HG02678 (cell line): ENCODE data around the gene SSR1.
A peak's percentile ranks its signal among the peaks of the same experiment; 100 is the strongest.

Experiments
- ATAC-seq: cut with Tn5 transposase; IDR thresholded peaks from one replicate; pipeline ENCODE4 v1.9.1; 2021; ENCODE audit warnings: mild to moderate bottlenecking, moderate library complexity; ENCODE audit not compliant: unreplicated experiment

The SSR1 gene

DNA sequence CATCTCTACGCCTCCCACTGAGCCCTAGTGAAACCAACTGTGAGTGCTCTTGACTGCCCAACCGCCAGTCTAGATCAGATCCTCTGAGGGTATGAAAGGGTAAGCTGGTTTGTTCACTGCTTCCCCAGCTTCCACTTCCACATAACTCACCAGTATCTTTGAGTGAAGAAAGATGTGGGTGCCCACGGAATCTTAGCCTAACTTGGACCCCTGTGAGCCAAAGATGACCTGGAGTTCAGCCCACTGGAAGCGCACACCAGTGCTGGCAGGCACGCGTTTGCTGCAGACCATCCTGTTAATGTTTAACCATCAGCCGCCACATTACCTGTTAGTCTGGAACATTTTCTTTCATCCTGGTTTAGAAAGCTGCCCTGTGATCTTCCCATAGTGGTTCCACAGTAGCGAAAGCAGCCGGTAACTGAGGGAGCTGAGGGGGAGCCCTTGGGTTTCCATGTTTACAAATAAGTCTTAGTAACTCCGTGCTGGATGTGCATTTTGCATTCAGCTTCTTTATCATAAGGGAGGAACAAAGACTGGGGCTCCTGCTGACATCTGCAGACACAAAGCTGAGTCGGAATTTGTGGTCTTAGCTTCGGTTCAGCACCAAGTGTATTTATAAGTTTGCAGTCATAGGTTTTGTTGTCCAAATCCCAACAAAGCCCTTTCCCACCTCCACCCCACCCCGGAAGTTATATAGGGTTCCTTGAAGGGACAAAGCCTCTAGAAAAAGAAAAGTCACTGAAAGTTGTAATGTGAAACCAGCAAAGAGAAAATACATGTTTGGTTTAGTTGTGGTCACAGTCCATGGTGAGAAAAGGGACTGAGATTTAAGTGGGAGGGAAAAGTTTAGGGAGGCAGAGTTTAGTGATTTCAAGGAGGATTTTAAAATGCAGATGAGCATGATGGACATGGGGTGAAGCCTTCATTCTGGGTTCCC lies 71.0 kb downstream of the SSR1 start:
- peak; percentile 30 for ATAC-seq

DNA sequence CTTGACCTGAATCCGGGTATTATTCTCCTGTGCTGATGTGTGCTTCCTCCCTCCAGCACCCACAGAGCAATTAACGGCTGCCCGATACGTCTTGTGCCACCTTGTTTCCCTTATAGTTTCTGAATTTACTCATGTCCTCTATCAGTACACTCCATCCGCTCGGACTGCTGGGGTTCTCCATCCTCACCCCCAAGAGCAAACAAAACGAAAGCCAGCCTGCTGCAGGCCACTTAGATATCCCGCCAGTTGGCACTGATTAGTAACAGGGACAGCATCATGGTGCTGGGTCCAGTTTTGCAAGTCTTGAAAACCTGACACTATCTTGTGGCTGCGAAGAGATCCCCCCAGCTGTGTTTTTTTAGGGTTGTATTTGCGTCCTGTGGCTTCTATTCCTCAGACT lies 71.8 kb downstream of the SSR1 start:
- no peak for ATAC-seq

DNA sequence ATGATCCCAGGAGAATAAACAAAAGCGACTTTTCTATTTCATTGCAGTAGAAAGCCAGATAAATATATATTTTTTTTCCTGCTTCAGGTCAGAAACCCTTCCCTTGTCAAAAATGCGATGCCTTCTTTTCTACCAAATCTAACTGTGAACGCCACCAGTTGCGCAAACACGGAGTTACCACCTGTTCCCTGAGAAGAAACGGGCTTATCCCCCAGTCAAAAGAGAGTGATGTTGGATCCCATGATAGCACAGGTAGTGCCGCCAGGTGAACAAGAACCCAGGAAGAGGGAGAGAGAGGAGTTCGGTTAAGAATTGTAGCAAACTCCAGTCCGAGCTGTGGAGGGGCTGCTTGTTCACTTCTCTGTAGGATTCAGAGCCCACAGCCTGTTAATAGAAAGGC lies 72.6 kb downstream of the SSR1 start:
- ATAC-seq = no peak

DNA sequence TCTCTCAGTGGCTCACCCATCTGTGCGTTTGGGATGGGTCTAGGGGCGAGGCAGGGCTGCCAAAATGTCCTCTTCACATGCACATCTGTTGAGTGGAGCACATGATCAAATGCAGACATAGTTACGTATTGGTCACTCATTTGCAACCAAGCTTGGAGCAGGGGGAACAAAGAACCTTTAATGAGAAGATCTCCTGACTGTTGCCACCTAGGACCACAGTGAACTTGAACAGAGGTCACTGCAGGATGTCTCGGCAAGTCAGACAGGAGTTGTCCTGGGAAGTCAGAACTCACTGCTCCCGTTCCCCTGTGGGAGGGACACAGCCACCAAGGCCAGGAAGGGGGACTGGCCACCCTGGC lies 73.4 kb downstream of the SSR1 start:
- no peak for ATAC-seq

DNA sequence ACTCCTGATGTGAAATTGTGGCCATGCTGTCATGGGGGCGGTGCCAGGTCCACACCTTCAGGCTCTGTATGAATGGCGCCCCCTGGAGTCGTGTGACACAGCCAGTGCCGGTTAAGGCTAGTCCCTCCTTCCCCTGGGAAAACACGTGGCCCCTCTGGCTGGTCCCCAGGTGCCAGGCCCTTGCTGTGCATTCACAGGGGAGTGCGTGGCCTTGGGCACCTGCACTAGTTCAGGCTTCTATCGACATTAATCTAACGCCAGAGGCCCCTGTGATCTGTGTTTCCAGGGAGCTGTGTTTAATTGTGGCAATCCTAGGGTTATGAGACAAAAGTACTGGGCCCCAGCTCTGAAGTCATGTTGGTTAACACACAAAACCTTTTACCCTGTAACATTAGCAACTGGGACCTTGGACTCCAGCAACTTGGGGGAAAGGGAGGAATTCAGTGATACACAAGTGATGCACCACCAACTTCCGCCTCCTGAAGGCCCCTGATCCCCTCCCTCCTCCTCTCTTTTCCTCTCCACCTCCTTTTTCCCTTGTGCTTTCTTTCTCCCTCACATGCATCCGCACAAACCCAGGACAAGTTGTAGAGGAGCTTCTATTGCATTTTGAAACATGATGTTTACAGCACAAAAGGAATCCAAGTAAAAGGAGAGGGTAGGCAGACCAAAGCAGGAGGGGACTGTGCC lies 74.0 kb downstream of the SSR1 start:
- ATAC-seq = peak; percentile 38

DNA sequence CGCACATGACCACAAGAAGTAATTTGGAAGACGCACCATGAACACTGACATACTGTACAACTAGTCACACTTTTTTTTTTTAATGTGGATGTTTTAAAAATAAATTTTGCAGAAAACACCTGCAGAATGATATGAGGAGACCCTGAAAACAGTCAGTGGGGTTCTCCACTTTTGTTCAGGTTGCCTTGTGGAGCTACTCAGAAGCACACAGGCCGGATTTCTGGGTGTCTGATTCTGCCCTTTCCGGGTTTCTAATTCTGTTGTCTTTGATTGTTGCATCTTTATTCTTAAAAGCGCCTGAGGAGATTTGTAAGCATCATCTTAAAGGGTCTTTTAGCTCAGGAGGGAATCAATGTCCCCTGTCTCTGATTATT lies 74.5 kb downstream of the SSR1 start:
- no peak for ATAC-seq

DNA sequence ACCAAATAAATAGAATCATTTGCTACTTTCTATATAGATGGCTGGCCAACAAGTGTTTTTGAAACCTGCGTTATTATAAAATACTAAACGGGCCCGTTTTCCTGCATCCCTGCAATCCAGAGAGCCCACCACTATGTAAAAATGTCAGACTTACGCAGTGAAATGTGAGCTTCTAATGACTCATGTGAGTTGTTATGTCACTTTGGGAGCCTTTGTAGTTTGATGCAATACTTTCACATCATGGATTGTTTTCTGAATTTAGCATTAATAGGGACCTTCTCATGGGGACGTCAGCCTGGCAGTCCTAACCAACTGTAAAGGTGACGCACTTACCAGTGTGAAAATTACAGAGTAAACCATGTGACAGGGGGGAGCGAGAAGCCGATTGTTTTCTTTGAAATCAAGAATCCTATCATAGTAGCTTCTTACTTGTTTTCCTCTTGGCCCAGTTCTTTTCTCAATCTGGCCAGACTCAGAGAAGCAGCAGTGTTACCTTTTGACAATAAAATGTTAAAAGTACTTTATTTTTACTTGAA lies 75.3 kb downstream of the SSR1 start:
- no peak for ATAC-seq

DNA sequence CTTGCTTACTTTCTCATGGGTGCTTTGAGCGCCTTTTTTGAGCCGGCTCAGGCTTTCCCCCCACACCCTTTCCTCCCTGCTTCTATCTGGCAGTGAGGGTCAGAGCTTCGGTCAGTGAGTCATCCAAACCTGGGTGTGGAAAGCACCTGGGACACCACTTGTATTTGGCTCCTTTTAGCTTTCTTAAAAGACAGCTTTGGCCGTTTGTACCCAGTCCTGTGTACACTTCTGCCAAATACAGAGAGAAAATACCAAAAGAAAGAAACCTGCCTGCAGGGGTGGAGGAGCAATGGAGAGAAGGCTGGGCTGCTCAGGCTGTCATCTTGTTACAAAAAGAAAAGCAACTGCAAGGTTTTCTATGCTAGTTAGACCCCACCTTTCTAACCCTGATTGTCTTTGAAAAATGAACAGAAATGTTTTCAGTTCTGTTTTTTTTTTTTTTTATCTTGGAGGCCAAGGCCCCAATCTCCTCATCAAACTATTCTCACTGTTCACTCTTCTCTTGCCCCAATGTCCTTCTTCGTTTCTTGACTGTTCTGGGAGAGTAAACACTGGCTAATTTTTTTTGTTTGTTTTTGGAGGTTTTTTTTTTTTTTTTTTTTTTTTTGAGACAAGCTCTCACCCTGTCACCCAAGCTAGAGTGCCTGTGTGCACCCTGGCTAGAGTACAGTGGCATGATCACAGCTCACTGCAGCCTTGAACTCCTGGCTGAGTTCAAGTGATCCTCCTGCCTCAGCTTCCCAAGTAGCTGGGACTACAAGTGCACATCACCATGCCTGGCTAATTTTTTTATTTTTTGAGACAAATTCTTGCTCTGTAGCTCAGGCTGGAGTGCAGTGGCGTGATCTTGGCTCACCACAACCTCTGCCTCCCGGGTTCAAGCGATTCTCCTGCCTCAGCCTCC lies 76.4 kb downstream of the SSR1 start:
- ATAC-seq = peak; percentile 58

DNA sequence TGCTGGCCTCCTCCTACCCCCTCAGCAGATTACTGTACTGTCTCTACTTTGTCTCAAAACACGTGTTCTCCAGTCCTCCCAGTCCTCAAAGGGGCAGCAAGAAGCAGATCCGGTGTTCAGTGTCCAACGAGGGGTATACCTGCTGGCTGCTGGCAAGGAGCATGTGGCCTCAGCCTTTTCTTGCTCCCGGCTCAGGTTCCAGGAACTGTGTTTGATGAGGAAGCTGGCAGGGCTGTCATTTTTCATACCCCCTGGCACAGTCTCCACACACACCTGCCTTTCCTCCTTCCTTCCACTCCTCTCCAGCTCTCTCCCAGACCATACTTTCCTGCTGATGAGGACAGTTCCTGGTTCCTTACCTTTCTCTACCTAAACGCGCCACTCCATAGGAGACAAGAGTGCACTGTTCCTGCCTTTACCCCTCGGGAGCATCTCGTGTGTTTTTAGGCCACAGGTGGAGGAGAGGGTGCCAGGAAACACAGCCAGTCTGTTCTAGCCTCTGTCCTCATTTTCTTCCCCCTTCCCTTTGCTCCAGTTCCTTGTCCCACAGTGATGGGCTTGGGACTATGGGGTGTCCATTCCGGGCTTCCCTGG lies 77.2 kb downstream of the SSR1 start:
- ATAC-seq = peak; percentile 3

DNA sequence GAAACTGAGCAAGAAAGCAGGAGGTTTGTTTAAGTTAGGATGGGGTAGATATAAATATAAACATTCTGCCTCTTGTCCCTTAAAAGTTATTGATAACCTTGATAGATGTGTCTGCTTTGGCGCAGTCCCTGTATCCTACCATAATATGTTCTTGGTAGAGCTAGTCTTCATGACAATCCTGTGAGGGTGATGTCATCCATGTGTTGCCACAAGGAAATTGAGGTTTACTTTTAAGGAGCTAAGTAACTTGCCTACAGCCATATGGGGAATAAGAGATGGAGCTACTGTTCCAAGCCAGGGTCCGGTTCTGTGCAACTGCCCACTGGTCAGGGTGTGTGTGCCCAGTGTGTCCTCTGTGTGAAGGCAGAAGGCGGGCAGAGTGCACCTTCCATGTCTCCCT lies 78.5 kb downstream of the SSR1 start:
- no peak for ATAC-seq

DNA sequence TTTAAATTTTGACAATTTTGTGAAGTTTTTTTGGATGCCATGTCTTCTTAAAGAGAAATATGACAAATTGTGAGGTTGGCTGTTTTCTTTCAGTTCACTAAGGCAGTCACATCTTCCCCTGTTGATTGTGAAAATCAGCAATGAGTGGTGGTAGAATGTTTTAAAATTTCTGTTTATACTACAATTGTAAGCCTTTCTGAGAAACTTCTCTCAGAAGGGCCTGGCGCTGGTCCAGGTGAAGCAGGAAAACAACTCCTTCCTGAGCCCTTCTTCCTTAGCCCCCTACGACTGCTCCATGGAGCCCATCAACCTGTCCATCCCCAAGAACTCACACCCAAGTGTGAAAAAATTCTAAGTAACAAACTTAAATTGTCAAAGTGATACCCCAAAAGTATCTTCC lies 80.6 kb downstream of the SSR1 start:
- ATAC-seq = no peak

DNA sequence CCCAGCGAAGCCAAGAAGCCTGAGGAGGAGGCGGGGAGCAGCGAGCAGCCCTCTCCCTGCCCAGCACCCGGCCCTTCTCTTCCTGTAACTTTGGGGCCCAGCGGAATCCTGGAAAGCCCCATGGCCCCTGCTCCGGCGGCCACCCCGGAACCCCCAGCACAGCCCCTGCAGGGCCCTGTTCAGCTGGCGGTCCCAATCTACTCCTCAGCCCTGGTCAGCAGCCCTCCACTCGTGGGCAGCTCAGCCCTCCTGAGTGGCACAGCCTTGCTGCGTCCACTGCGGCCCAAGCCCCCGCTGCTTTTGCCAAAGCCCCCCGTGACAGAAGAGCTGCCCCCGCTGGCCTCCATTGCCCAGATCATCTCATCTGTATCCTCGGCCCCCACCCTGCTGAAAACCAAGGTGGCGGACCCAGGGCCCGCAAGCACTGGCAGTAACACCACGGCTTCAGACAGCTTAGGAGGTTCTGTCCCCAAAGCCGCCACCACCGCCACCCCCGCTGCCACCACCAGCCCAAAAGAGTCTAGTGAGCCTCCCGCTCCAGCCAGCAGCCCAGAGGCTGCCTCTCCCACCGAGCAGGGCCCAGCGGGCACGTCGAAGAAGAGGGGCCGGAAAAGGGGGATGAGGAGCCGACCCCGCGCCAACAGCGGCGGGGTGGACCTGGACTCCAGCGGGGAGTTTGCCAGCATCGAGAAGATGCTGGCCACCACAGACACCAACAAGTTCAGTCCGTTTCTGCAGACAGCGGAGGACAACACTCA lies 81.9 kb downstream of the SSR1 start:
- ATAC-seq = no peak

DNA sequence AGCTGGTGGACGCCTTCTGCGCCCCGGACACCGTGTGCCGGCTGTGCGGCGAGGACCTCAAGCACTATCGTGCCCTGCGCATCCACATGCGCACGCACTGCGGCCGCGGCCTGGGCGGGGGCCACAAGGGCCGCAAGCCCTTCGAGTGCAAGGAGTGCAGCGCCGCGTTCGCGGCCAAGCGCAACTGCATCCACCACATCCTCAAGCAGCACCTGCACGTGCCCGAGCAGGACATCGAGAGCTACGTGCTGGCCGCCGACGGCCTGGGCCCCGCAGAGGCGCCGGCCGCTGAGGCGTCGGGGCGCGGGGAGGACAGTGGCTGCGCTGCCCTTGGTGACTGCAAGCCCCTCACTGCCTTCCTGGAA lies 82.7 kb downstream of the SSR1 start:
- no peak for ATAC-seq

DNA sequence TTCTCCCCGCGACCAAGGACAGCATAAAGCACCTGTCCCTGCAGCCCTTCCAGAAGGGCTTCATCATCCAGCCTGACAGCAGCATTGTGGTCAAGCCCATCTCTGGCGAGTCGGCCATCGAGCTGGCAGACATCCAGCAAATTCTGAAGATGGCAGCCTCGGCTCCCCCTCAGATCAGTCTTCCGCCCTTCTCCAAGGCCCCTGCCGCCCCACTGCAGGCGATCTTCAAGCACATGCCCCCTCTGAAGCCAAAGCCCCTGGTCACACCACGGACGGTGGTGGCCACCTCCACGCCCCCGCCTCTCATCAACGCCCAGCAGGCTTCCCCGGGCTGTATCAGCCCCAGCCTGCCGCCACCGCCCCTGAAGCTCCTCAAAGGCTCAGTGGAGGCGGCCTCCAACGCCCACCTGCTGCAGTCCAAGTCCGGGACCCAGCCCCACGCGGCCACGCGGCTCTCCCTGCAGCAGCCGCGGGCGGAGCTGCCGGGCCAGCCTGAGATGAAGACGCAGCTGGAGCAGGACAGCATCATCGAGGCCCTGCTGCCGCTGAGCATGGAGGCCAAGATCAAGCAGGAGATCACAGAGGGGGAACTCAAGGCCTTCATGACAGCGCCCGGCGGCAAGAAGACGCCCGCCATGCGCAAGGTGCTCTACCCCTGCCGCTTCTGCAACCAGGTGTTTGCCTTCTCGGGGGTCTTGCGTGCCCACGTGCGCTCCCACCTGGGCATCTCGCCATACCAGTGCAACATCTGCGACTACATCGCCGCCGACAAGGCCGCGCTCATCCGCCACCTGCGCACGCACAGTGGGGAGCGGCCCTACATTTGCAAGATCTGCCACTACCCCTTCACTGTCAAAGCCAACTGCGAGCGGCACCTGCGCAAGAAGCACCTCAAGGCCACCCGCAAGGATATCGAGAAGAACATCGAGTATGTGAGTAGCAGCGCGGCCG lies 83.3 kb downstream of the SSR1 start:
- no peak for ATAC-seq

DNA sequence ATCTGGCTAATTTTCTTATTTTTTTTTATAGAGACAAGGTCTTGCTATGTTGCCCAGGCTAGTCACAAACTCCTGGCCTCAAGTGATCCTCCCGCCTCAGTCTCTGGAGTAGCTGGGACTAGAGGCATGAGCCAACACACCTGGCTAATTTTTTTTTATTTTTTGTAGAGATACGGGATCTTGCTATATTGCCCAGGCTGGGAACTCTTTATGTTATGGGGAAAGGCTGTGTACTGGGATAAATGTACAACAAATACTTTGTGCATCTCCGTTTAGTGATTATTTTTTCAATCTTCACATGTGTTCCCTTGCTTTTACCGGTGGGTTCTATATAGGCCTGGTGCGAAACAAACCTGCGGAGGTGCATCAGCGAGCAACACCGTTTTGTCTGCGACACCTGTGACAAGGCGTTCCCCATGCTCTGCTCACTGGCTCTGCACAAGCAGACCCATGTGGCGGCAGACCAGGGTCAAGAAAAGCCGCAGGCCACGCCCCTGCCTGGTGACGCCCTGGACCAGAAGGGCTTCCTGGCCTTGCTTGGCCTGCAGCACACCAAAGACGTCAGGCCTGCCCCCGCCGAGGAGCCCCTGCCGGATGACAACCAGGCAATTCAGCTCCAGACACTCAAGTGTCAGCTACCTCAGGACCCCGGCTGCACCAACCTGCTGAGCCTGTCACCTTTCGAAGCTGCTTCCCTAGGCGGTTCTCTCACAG lies 84.2 kb downstream of the SSR1 start:
- ATAC-seq = no peak

DNA sequence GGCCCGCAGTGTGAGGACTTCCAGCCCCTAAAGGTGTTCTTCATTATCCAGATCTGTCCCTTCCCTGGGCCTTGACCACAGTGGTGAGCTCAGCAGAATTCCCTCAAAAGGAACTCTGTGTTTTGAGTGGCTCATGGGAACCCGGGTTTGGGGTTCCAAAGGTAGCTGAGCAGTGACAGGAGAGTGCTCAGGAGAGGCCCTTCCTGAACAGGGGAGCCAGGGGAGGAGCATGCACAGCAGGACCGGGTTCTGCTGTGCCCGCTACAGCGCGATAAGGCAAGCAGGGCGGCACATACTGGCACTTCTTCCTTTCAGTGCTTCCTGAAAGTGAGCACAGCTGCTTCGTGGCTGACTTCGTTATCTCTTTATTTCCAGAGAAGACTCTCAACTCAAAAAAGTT lies 88.3 kb downstream of the SSR1 start:
- ATAC-seq = no peak

DNA sequence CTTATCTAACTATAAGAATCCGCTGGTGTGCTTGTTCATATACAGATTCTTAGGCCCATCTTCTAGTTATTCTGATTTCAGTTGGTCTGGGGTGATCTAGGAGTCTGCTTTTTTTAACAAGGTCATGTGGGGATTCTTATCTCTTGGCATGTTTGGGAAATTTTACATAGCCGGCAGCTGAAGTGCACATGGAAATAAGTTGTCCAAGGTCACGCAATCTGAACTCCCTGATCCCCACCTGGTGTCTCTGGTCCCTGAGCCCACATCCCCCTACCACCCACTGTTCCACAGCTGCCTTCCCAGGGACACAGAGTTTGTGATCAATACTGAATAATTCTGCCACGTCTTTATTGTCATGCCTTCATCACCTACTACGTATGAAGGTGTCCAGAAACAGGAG lies 90.8 kb downstream of the SSR1 start:
- no peak for ATAC-seq

DNA sequence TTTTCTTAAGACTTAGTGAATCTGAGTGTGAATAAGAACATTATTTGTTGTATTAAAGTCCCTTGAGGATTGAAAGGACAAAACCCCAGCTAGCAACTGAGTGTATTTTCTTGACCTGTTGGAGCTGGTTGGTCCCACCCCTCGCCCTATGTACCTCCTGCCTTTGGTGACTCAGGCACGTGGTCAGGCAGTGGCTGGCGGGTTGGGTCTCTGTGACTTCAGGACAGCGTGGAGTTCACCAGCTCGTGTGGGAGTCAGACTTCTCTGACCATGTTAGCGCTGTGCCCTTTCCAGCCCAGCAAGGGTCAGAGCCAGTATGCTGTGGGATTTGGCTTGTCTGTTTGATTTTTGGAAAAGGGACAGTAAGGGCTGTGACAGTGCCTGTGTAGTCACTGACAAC lies 93.7 kb downstream of the SSR1 start:
- ATAC-seq = no peak
